KOPT-K1 (cell line): ENCODE results near the gene ITFG2.

Experiments used
- H3K27ac ChIP-seq: fragments of 200-600 bp; sonication (generic); 2 replicates; pipeline ENCODE4 v1.5.1; 2016; ENCODE audit warnings: antibody characterized with exemption, mild to moderate bottlenecking, low read depth, low read length; ENCODE audit not compliant: poor library complexity, severe bottlenecking
- H3K36me3 ChIP-seq: fragments of 200-600 bp; sonication (generic); 2 replicates; pipeline ENCODE4 v1.5.1; 2017; ENCODE audit warnings: antibody characterized with exemption, mild to moderate bottlenecking, low read length, moderate library complexity; ENCODE audit not compliant: insufficient read depth
- H3K9me3 ChIP-seq: fragments of 200-600 bp; sonication (generic); 2 replicates; pipeline ENCODE4 v1.5.1; 2017; ENCODE audit warnings: antibody characterized with exemption, low read length, mild to moderate bottlenecking; ENCODE audit not compliant: insufficient read depth, poor library complexity, severe bottlenecking

Gene ITFG2

DNA sequence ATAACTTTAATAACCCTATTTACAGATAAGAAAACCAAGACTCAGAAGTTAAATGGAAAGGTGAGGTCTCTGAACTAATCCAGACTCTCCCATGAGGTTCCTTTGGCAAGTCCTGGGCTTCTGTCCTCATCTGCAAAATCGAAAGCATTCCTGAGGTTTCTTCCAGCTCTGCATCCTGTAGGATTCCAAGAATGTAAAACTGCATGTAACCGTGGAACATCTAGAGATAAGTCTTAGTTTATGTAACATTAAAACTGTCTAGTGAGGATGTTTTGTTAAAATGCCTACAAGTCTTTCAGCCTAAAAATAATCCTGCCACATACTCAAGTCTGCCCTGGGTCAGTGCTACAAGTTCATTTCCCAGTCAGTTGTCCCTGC is 7.3 kb upstream of the ITFG2 start:
- H3K36me3 ChIP-seq: peaks cover 74% of the 10 kb centered on the region
- no peaks in the 10 kb centered on the region for H3K9me3 ChIP-seq
- H3K27ac ChIP-seq: no peak overlapping the region

DNA sequence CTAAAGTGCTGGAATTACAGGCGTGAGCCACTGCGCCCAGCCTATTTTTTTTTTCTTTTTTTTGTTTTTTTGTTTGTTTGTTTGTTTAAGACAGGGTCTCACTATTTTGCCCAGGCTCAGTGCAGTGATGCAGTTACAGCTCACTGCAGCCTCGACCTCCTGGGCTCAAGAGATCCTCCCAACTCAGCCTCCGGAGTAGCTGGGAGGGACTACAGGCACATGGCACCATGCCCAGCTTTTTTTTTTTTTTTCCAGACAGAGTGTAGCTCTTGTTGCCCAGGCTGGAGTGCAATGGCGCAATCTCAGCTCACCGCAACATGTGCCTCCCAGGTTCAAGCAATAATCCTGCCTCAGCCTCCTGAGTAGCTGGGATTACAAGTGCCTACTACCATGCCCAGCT is 5.8 kb upstream of the ITFG2 start:
- peaks cover 59% of the 10 kb centered on the region for H3K36me3 ChIP-seq
- no peak overlapping the region for H3K27ac ChIP-seq
- no peaks in the 10 kb centered on the region for H3K9me3 ChIP-seq

DNA sequence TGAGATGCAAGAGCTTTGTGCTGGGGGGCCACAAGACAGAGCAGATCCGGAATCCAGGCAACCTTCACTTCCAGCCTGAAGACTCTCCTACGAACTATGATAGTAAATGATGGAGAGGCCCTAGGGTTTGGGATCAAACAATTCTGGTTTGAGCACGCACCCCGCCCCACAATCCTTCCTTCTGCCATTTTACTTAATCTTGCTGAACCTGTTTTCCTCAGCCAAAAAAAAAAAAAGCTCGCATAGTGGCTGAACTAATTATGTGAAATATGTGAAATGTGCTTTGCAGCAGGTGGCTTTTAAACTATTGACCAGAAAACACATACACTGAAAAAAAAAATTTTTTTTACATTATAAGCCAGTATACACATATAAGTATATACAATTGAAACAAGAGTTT is 667 bp upstream of the ITFG2 start:
- peaks cover 18% of the 10 kb centered on the region; the same call in 1 of the 2 replicates for H3K36me3 ChIP-seq
- H3K9me3 ChIP-seq: no peaks in the 10 kb centered on the region
- H3K27ac ChIP-seq: peak overlapping the region; percentile 91

DNA sequence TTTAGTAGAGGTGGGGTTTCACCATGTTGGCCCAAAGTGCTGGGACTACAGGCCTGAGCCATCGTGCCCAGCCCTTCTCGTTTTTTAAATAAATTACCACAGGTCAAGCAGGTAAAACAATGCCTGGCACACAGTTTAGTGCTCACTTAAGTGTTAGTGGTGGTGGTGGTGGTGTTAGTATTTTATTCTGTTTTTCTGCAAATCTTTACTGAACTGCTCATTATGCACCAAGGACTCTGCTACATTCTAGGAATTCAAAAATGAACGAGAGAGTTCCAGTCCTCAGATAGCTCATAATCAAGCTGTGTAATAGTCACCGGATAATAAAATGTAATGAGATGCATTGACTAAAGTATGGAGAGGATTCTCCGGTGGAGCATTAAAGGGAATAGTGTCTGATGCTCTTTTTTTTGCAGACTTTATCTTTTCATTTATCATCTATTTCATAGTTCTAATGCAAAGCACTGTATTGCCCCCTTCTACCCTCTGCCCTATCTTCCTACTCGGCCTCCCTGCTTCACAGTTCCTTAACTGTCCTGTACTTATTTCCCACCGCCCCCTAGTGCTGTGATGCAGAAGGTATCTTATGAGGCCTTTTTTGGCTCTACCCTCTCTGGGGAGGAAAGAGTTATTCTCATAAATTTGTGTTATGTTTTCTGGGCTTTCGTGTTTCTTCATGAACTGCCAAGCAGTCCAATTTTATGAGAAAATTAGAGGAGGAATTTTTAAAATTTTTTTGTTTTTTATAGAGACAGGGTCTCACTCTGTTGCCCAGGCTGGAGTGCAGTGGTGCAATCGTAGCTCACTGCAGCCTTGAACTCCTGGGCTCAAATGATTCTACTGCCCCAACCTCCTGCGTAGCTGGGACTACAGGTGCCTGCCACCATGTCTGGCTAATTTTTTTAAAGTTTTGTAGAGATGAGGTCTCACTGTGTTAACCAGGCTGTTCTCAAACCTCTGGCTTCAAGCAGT is 1.0 kb downstream of the ITFG2 start:
- H3K36me3 ChIP-seq: peaks cover 26% of the 10 kb centered on the region
- H3K9me3 ChIP-seq: no peaks in the 10 kb centered on the region
- H3K27ac ChIP-seq: peak overlapping the region; percentile 91

DNA sequence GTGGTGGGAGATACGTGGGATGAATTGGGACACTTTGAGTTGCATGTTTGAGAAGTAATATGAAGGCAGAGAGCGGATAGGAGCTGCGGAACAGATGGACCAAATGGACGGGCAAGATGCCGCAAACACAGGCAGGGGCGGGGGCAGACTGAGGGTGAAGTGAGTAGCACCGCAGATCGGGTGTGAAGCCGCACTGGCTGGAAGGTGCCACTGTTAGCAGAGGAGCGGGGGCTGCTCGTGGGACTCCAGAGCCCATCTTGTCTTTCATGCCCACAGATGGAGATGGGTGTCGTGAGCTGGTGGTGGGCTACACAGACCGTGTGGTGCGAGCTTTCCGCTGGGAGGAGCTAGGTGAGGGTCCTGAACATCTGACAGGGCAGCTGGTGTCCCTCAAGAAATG is 7.3 kb downstream of the ITFG2 start:
- Histone ChIP-seq H3K27ac (no peak overlapping the region), H3K36me3 (peaks cover 89% of the 10 kb centered on the region), H3K9me3 (no peaks in the 10 kb centered on the region)

DNA sequence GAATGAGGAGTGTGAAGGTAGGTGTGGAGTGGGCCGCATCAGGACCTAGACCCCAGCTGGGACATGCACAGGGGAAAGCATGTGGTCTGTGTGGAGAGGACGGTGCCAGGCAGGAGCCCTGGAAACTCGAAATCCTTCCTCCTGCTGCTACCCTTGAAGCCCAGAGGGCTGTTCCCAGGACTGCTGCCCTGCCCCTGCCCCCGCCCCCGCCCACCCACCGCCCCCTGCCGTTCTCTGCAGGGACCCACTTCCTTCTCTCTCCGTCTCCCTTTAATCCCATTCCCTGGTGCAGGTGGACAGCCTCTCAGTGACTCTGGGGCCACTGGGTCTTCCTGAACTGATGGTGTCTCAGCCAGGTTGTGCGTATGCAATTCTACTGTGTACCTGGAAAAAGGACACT is 8.0 kb downstream of the ITFG2 start:
- H3K36me3 ChIP-seq: peaks cover 92% of the 10 kb centered on the region
- H3K9me3 ChIP-seq: no peaks in the 10 kb centered on the region

DNA sequence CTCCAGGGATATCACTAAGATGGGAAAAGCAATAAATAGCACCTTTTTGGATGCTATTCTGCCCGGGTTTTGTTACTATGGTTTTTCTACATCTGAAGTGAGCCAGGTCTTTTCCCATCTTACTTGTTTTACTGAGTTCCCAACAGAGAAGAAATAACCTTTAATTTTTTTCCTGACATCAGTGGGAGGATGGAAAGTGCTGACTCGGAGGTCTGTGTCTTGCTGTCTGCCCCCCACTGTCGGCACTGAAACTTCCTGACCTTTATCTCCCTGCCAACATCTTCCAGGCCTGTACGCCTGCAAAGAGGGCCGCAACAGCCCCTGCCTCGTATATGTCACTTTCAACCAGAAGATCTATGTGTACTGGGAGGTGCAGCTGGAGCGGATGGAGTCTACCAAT is 11.0 kb downstream of the ITFG2 start:
- Histone ChIP-seq H3K27ac (no peak overlapping the region), H3K36me3 (peaks cover 100% of the 10 kb centered on the region), H3K9me3 (no peaks in the 10 kb centered on the region)

More for the DNA sequence above, 8.0 kb downstream of the ITFG2 start:
- no peak overlapping the region for H3K27ac ChIP-seq

DNA sequence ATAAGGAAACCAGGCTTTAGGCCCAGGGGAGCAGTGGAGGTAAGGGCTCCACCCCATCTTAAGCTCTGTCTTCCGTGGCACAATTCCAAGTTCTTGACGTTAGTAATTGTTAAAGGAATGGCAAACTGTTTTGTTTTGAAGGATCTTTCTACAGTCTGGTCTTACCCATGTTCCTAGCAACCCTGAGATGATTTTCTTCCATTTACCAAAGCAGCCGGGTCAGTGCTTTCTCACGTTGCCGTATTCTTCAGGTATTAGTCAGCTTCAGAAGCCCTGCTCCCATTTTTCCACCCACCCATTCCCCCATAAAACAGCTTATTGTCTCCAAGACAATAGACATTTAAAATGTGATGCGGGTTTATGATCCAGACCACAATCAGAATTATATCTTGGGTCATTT is 12.1 kb downstream of the ITFG2 start:
- H3K9me3 ChIP-seq: no peaks in the 10 kb centered on the region
- peaks cover 97% of the 10 kb centered on the region for H3K36me3 ChIP-seq
- no peak overlapping the region for H3K27ac ChIP-seq

DNA sequence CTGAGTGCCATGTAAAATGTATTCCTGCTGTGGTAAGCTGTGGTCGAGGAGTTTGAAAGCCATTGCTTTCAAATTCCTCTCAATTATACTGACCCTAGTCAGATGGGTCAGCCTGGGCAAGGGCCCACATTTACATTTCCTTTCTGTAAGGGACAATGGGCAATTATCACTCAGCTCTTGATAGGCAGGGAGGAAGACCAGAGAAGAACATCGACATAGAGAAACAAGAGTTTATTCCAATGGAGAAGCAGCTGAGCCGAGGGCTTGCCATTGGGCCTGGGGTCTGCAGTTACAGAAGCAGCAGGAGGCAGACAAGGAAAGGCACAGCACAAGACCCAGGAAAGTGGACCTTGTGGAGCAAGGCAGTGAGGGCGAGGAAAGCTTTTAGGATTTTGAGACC is 12.7 kb downstream of the ITFG2 start:
- peaks cover 97% of the 10 kb centered on the region for H3K36me3 ChIP-seq
- no peak overlapping the region for H3K27ac ChIP-seq
- no peaks in the 10 kb centered on the region for H3K9me3 ChIP-seq

DNA sequence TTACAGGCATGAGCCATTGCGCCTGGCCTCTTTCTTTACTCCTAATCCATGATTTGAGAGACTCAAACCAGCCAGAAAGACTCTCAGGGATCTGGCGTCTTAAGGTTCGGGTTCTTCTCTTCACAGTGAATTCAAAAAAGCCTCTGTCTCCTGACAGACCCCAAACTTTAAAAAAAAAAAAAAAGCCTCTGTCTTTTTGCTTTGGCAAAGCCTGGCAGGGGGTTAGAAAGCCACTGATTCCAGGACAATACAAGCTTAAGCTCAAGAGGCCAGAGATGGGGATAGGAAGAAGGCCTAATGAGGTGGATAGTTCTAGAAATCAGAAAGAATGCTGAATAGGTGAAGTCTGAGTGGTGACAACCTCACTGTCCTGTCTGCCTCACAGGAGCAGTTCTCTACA is 13.6 kb downstream of the ITFG2 start:
- Histone ChIP-seq H3K36me3 (peaks cover 97% of the 10 kb centered on the region), H3K9me3 (no peaks in the 10 kb centered on the region), H3K27ac (no peak overlapping the region)

DNA sequence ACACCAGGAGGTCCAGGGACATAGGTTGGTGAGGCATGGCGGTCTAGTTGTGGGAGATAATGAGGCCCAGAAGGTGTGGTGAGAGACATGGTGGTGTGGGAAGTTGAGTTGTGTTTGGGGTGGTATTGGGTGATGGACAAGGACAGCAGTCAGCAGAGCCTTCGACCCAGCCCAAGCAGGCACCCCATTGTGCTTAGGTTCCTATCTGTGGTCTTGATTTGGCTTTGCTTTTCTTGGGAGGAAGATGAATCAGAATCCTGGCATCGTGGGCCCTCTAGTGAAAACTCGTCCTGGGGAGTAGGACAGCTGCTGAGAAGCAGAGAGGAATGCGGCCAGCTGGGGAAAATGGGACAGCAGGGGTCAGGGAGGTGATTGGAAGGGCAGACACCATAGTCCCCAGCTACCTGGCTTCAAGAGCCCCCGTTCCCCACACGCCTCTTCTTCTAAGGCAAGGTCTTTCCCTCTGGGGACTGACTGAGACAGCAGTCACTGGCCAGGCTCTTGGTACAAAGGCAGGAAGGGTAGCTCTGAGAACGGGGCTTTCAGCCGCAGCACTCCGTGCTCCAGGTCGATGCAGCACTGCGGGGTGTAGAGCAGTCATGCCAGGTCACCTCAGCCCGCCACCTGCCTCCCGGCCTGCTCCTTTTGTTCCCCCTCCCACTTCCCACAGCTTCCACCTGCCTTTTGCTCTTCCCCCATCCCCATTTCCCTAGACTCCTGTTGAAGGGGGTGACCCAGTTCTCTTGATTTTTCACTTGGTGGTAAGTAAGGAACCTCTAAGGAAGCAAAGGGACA is 14.4 kb downstream of the ITFG2 start:
- Histone ChIP-seq H3K36me3 (peaks cover 93% of the 10 kb centered on the region), H3K27ac (no peak overlapping the region), H3K9me3 (no peaks in the 10 kb centered on the region)

DNA sequence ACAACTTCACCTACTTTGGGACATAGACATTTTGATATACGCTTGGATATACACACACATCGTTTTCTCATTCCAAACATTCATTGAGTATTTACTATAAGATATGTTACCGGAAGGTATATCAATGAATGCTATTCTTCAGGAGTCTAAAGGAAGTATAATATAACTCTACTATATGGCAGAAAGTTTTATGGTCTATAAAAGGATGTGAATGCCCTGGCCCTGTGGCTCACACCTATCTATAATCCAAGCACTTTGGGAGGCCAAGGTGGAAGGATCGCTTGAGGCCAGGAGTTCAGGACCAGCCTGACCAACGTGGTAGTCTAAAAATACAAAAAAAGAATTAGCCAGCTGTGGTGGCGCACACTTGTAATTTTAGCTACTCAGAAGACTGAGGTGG is 16.8 kb downstream of the ITFG2 start:
- no peak overlapping the region for H3K27ac ChIP-seq
- H3K36me3 ChIP-seq: peaks cover 79% of the 10 kb centered on the region
- no peaks in the 10 kb centered on the region for H3K9me3 ChIP-seq

DNA sequence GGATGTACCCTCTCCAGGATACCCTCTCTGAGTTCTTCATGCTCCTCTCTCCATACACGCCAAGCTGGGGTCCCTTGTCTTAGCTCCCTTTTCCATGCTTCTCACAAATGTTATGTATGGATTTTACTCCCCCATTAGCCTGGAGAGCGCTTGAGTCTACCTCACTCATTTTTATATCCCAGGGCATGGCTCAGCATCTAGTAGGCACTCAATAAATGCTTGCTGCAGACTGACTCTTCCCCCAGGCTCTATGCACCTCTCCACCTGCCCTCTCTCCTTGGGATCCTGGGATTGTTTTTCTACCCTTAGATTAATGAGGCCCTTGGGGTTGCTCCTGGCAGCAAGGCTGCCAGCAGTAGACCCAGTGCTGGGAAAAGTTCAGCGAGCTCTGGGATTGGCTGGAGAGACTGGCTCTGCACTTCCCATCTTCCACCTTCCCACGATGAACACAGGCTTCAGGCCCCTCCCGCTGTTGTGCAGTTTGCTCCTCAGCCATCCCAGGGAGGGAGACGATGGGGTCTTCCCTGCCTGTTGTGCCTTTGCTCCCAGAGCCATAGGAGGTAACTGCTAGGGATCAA is 20.2 kb downstream of the ITFG2 start:
- Histone ChIP-seq H3K36me3 (peaks cover 56% of the 10 kb centered on the region), H3K27ac (no peak overlapping the region), H3K9me3 (no peaks in the 10 kb centered on the region)

DNA sequence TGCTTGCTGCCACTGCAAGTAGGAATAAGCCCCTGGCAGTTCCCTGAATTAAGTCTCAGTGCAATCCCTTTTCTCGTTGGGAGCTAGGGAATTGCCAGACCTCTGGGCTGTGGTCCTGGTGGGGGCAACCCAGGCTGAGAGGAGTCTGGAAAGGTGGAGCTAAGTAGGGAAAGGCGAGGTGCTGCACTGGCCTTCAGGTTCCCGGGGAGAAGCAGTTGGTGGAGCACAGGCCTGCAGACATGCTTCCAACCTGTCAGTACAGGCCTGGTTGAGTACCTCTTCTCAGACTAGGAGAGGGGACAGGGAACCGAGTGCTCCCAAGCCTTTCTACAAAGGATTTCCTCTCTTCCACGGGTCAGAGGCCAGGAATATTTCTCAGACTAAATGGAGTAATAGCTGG is 20.9 kb downstream of the ITFG2 start:
- Histone ChIP-seq H3K27ac (no peak overlapping the region), H3K9me3 (no peaks in the 10 kb centered on the region)

DNA sequence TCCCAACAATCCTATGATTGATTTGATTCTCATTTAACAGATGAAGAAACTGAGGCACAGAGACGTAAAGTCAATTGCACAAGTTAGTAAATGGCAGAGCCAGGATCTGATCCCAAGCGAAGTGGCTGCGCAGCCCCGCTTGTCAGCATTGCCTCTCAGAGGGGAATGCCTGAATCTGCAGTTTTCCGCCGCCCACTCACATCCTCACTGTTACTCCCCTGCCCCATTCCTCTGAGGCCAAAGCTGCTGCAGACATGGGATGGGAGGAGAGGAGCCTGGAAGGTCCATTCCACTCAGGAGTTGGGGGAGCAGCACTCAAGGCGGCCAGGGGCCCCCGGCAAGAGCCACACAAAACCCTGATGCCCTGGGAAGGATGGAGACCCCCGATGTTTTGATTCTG is 21.3 kb downstream of the ITFG2 start:
- Histone ChIP-seq H3K9me3 (no peaks in the 10 kb centered on the region), H3K36me3 (peaks cover 52% of the 10 kb centered on the region)

More for the DNA sequence above, 20.9 kb downstream of the ITFG2 start:
- peaks cover 52% of the 10 kb centered on the region for H3K36me3 ChIP-seq

More for the DNA sequence above, 21.3 kb downstream of the ITFG2 start:
- H3K27ac ChIP-seq: no peak overlapping the region
